Fibroblast of skin of abdomen (primary cell): Measurements from ENCODE around the gene ARID1B. TPM values are rescaled to one million over a fixed set of nuclear protein-coding genes. Genes with fewer than 3 reads are reported as not detected.

Experiments used
- DNase-seq: peaks from one replicate; pipeline ENCODE4 v3.0.0-alpha.2; 2013
- polyA plus RNA-seq, 2 experiments: library from polyadenylated mRNA; unstranded; fragments of 120-200 nt; gene quantifications; one replicate each; pipeline ENCODE4 v1.2.1, GENCODE V29; 2013; ENCODE audit not compliant: insufficient read length in 2 of 2

ARID1B gene
- polyA plus RNA-seq (2013, experiment 1 of 2; ENCODE audit: insufficient read length): 39.6 TPM
- 36.9 TPM for polyA plus RNA-seq (2013, experiment 2 of 2; ENCODE audit: insufficient read length)

GRCh38 chr6:156776840-156777576 lies at the start of gene ARID1B:
Gene ARID1B (plus strand): TSS chr6:156777378. CDS start chr6:156777681, 303 bp downstream.
- DNase-seq: peak; percentile 86

GRCh38 chr6:156727715-156728385 lies 49.3 kb upstream of the ARID1B start:
- DNase-seq: no peak

GRCh38 chr6:156729248-156729647 lies 47.9 kb upstream of the ARID1B start:
- DNase-seq: peak; percentile 73

GRCh38 chr6:156731396-156731795 lies 45.8 kb upstream of the ARID1B start:
- peak; percentile 65 for DNase-seq

GRCh38 chr6:156735751-156736150 lies 41.4 kb upstream of the ARID1B start:
- no peak for DNase-seq

- DNase-seq: no peak
Observed at GRCh38 chr6:156740604-156741003, 36.6 kb upstream of the ARID1B start.

GRCh38 chr6:156741287-156742073 lies 35.7 kb upstream of the ARID1B start:
- no peak for DNase-seq

GRCh38 chr6:156747715-156748114 lies 29.5 kb upstream of the ARID1B start:
- no peak for DNase-seq

GRCh38 chr6:156748504-156748903 lies 28.7 kb upstream of the ARID1B start:
- DNase-seq: no peak

GRCh38 chr6:156752666-156753301 lies 24.4 kb upstream of the ARID1B start:
- DNase-seq: no peak

GRCh38 chr6:156756630-156757610 lies 20.3 kb upstream of the ARID1B start:
- DNase-seq: no peak

- DNase-seq: no peak
Observed at GRCh38 chr6:156757849-156758248, 19.3 kb upstream of the ARID1B start.

- DNase-seq: no peak
Observed at GRCh38 chr6:156760377-156760776, 16.8 kb upstream of the ARID1B start.

GRCh38 chr6:156762547-156762946 lies 14.6 kb upstream of the ARID1B start:
- DNase-seq: no peak

GRCh38 chr6:156765117-156765516 lies 12.1 kb upstream of the ARID1B start:
- no peak for DNase-seq

GRCh38 chr6:156767603-156768467 lies 9.3 kb upstream of the ARID1B start:
- DNase-seq: peak; percentile 42

- DNase-seq: no peak
Observed at GRCh38 chr6:156771047-156771446, 6.1 kb upstream of the ARID1B start.

- no peak for DNase-seq
Observed at GRCh38 chr6:156771761-156772160, 5.4 kb upstream of the ARID1B start.

GRCh38 chr6:156773476-156773875 lies 3.7 kb upstream of the ARID1B start:
- no peak for DNase-seq
